AG04449 (cell line): ENCODE data around the gene ARRDC5.

Experiments
- CTCF ChIA-PET: fragments of 350-600 bp; formaldehyde crosslinking; extraction: SDS; loops from one replicate; lab custom pipeline; 2021; ENCODE audit warnings: antibody characterized with exemption; lab: Yijun Ruan, JAX
- POLR2A ChIA-PET: fragments of 400-600, 350-600 bp; formaldehyde crosslinking; extraction: SDS; loops from one replicate; lab custom pipeline; 2020; ENCODE audit warnings: antibody characterized with exemption, inconsistent platforms; lab: Yijun Ruan, JAX
- DNase-seq: peaks from one replicate; pipeline ENCODE4 v3.0.0-alpha.2; 2010; ENCODE audit warnings: low read depth, low spot score
- H3K4me3 ChIP-seq: 2 replicates; pipeline ENCODE4 v1.5.1; 2011; ENCODE audit warnings: low read depth, mild to moderate bottlenecking, control low read depth, low read length
- CTCF ChIP-seq: IDR thresholded peaks from one replicate; pipeline ENCODE4 v1.5.1; 2011; ENCODE audit warnings: mild to moderate bottlenecking, moderate library complexity, low read length, control low read depth, inconsistent platforms; ENCODE audit not compliant: insufficient read depth; ENCODE audit errors: missing control alignments

The ARRDC5 gene

GRCh38 chr19:4933528-4933927, 30.8 kb upstream of the ARRDC5 start:
- H3K4me3 ChIP-seq = no peak overlapping the region
- DNase-seq = no peak
- ChIA-PET CTCF (no interaction called here), POLR2A (no interaction called here)
- no peak for TF ChIP-seq CTCF

- ChIA-PET POLR2A (no interaction called here), CTCF (no interaction called here)
- no peak overlapping the region for H3K4me3 ChIP-seq
- no peak for TF ChIP-seq CTCF
- no peak for DNase-seq
Observed at GRCh38 chr19:4932711-4933110, 30.0 kb upstream of the ARRDC5 start.

GRCh38 chr19:4930664-4931063, 28.0 kb upstream of the ARRDC5 start:
- DNase-seq = no peak
- no peak overlapping the region for H3K4me3 ChIP-seq
- POLR2A ChIA-PET = interaction anchor here (1.0 kb wide), 1 partner anchor 19 kb away, joined by 3 read pairs; no protein-coding TSS in a partner anchor
- TF ChIP-seq CTCF = no peak
- CTCF ChIA-PET = interaction anchor here (1.0 kb wide), 1 partner anchor 140 kb away, joined by 4 read pairs; no protein-coding TSS in a partner anchor

GRCh38 chr19:4929186-4929585, 26.5 kb upstream of the ARRDC5 start:
- ChIA-PET POLR2A (no interaction called here), CTCF (interaction anchor here (0.7 to 1.4 kb wide), 3 partner anchors 18 to 119 kb away, joined by 3 to 6 read pairs (median 4); no protein-coding TSS in a partner anchor)

GRCh38 chr19:4923276-4923747, 20.6 kb upstream of the ARRDC5 start:
- ChIA-PET CTCF (interaction anchor here (1.3 kb wide), 1 partner anchor 12 kb away, joined by 4 read pairs; no protein-coding TSS in a partner anchor), POLR2A (no interaction called here)

More at GRCh38 chr19:4929186-4929585, 26.5 kb upstream of the ARRDC5 start:
- DNase-seq = no peak
- TF ChIP-seq CTCF = no peak
- H3K4me3 ChIP-seq = no peak overlapping the region

More at GRCh38 chr19:4923276-4923747, 20.6 kb upstream of the ARRDC5 start:
- TF ChIP-seq CTCF = no peak
- no peak for DNase-seq
- no peak overlapping the region for H3K4me3 ChIP-seq
